Fibroblast of skin of left quadriceps (primary cell): ENCODE measurements around the gene PREX1.

Experiments
- DNase-seq, 2 experiments: peaks; one replicate each; pipeline ENCODE4 v3.0.0-alpha.2; 2013; ENCODE audit warnings: low read depth in 2 of 2

The PREX1 gene

DNA sequence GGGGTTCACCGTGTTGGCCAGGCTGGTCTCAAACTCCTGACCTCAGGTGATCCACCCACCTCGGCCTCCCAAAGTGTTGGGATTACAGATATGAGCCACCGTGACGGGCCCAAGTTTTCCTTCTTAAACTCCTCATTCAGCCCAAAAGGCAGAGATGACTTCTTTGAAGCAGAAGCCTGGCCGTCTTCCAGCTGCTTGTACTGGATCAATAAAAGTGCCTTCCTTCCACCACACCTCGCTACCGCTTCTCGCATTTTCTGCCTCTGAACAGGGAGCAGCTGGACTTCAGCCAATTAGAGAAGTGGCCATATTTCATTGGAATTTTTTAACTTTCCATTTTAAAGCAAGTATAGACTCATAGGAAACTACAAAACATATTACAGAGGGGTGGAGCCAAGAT is 241.1 kb downstream of the PREX1 start:
- no peak for DNase-seq

GRCh38 chr20:48585061-48585870 is 242.5 kb downstream of the PREX1 start:
- no peak for DNase-seq

DNA sequence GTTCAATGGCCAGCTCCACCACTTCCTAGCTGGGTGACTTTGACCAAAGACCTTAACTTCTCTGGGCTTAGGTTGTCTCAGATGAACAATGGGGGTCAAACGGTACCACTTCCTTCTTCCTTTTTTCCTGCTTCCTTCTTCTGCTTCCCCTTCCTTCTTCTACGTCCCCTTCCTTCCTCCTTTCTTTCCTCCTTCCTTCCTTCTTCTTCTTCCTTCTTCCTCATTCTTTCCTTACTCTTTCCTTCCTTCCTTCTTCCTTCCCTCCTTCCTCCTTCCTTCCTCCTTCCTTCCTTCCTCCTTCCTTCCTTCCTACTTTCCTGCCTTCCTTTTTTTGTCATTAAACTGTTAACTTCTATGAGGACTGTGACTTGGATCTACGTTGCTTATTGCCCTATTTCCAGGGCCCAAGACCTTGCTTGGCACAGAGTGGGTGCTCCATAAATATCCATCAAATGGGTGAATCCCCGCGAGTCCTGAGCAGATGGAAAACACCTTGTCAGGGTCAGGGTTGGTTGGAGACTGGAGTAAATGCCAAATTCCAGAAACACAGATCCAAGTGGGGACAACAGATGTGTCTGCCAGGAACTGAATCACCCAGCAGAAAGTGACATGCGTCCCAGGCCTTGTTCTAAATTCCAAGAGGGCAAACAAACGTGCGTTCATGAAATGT is 243.3 kb downstream of the PREX1 start:
- DNase-seq = no peak

DNA sequence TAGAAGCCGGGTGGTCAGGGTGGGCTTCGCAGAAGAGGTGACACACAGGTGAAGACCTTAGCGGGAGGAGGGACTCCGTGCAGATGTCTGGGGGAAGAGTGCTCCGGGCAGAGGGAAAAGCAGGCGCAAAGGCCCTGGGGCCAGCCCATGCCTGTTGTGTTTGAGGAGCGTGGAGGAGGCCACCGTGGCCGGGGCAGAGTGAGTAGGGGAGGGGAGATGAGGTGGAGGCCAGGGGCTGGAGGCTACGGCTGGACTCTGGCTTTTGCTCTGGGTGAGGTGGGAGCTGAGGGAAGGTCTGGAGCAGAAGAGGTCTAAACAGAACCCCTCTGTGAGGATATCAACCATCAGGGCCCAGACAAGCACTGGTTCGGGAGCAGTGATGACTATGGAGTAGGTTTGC is 244.0 kb downstream of the PREX1 start:
- no peak for DNase-seq

DNA sequence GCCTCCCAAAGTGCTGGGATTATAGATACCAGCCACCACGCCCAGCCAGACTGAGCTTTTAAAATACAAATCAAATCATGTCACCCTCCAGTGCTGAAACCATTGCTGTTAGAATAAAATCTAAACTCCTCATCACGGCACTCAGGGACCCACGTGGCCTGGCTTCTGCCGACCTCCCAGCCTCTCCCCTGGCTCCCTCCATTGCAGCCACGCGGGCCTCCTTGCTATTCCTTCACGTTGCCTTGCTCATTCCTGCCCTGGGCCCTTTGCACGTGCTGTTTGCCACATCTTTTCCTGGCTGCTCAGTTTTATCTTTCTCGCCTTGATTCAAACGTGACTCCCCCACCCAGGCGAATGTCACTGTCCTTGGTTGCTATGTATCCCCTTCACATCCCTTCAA is 244.6 kb downstream of the PREX1 start:
- no peak for DNase-seq

- no peak for DNase-seq
Observed at GRCh38 chr20:48582673-48582985, 245.2 kb downstream of the PREX1 start.

DNA sequence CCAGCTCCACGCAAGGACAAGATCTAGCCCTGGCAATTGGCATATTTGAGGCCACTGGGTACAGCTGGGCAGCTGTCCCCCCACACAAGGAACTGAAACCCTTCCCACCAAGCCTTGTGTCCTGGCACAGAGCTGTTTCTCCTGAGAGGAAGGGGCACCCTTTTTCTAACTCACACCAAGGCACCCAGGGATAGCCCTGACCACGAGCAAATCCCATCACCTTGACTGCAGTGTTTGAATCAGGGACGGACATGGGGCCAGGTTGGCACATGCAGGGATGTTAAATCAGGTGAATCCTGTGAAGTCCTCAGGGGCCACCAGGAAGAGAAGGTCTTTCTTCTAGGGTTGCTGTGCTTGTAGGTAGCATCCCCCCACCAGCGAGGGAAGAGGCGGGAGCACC is 246.6 kb downstream of the PREX1 start:
- no peak for DNase-seq

GRCh38 chr20:48578397-48579098 is 249.3 kb downstream of the PREX1 start:
- DNase-seq = no peak

GRCh38 chr20:48577557-48577956 is 250.2 kb downstream of the PREX1 start:
- no peak for DNase-seq

DNA sequence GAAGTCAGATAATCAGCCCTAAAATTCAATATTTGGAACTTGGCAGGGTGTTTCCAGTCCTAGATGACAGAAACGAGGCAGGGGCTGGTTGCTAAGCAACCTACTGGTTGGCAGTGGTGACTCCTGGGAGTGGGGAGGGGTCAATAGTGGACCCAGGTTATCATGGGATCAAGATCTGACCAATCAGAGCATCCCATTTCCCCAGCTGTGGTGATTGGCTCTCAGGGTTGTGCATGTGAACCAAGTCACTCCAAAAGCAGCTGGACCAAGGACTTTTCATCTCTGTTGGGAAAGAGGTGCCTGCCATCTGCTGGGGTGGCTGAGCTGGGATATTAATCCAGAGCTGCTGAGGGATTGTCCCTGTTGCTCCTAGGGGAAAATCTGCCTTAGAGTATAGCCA is 253.4 kb downstream of the PREX1 start:
- no peak for DNase-seq
